PFSK-1 (cell line): Measurements from ENCODE around the gene KDF1.

ENCODE experiments used
- FOXP2 ChIP-seq: optimal IDR thresholded peaks from 2 replicates; pipeline ENCODE3; 2011; ENCODE audit warnings: borderline replicate concordance, control low read depth, inconsistent platforms; ENCODE audit not compliant: insufficient read depth; ENCODE audit errors: extremely low read length, extremely low read depth
- POLR2AphosphoS5 ChIP-seq: IDR thresholded peaks from 2 replicates; pipeline ENCODE4 v1.6.1; 2012; ENCODE audit warnings: low read depth, mild to moderate bottlenecking, control low read depth, low read length, moderate library complexity
- REST ChIP-seq, 2 experiments: IDR thresholded peaks; 2 replicates each; pipeline versions ENCODE4 v1.6.1 to v1.8.0; 2011 to 2012; ENCODE audit warnings: low read depth in 2 of 2, low read length in 2 of 2, control low read depth in 1 of 2, inconsistent platforms in 1 of 2, mild to moderate bottlenecking in 1 of 2, moderate library complexity in 1 of 2; ENCODE audit not compliant: insufficient read depth in 1 of 2
- SIN3A ChIP-seq: IDR thresholded peaks from 2 replicates; pipeline ENCODE4 v1.6.1; 2012; ENCODE audit warnings: mild to moderate bottlenecking, low read length, moderate library complexity, borderline replicate concordance; ENCODE audit not compliant: insufficient read depth
- TAF1 ChIP-seq: IDR thresholded peaks from 2 replicates; pipeline ENCODE4 v1.6.1; 2012; ENCODE audit warnings: low read length, control low read depth, borderline replicate concordance; ENCODE audit not compliant: insufficient read depth

Gene KDF1

GRCh38 chr1:26957306-26957705 is 3.0 kb downstream of the KDF1 start:
- TF ChIP-seq TAF1 (no peak), REST (IDR thresholded peaks at IDR 0.05; ENCODE audit: insufficient read depth in 1 of 2, low read depth in 2 of 2, low read length in 2 of 2) (no peak), FOXP2 (no peak), POLR2AphosphoS5 (no peak), SIN3A (no peak)

GRCh38 chr1:26956321-26956720 is 3.9 kb downstream of the KDF1 start:
- TF ChIP-seq SIN3A (no peak), REST (IDR thresholded peaks at IDR 0.05; ENCODE audit: insufficient read depth in 1 of 2, low read depth in 2 of 2, low read length in 2 of 2) (no peak), TAF1 (no peak), FOXP2 (no peak), POLR2AphosphoS5 (no peak)

- TF ChIP-seq SIN3A (no peak), TAF1 (no peak), REST (IDR thresholded peaks at IDR 0.05; ENCODE audit: insufficient read depth in 1 of 2, low read depth in 2 of 2, low read length in 2 of 2) (no peak), POLR2AphosphoS5 (no peak), FOXP2 (no peak)
These were observed 6.9 kb downstream of the KDF1 start for GRCh38 chr1:26953374-26953773.

- no peak for TF ChIP-seq SIN3A
- no peak for TF ChIP-seq FOXP2
These were observed 8.3 kb downstream of the KDF1 start for GRCh38 chr1:26951821-26952497.

GRCh38 chr1:26951216-26951615 is 9.1 kb downstream of the KDF1 start:
- TF ChIP-seq SIN3A, result no peak
- no peak for TF ChIP-seq POLR2AphosphoS5
- TF ChIP-seq TAF1, result no peak
- TF ChIP-seq REST (IDR thresholded peaks at IDR 0.05; ENCODE audit: insufficient read depth in 1 of 2, low read depth in 2 of 2, low read length in 2 of 2), result no peak
- TF ChIP-seq FOXP2, result no peak
